Muscle of back (tissue), 11 donors: ENCODE results near the gene ANGPTL8. TPM values are rescaled to one million over a fixed set of nuclear protein-coding genes. Genes with fewer than 3 reads are reported as not detected.

ENCODE experiments used
- DNase-seq, 3 donors: peaks; one replicate each; pipeline versions ENCODE4 v3.0.0 to v3.0.0-alpha.2; 2013
- polyA plus RNA-seq, 10 donors: library from polyadenylated mRNA; unstranded; fragments of 120-200 nt; gene quantifications; one replicate each; pipeline ENCODE4 v1.2.1, GENCODE V29; 2013; ENCODE audit not compliant: insufficient read length in 10 of 10

The ANGPTL8 gene
- polyA plus RNA-seq, 10 donors: 0.36 to 0.96 (median 0.53) TPM; not detected in 2

GRCh38 chr19:11291415-11291814 lies 52.0 kb downstream of the ANGPTL8 start:
- DNase-seq: no peak

Other genes with a start within 250 kb of the ANGPTL8 start
- 10 to 100 TPM; 15.3 to 39.5 (median 20.0) TPM for gene LDLR, start 150.2 kb upstream of the ANGPTL8 start, polyA plus RNA-seq
- gene SPC24, start 83.8 kb upstream of the ANGPTL8 start, polyA plus RNA-seq: 10 to 100 TPM in 8 of 10 donors, 1 to 10 TPM in 2; 6.9 to 19.2 (median 11.4) TPM
- gene KANK2, start 42.1 kb upstream of the ANGPTL8 start, polyA plus RNA-seq: 100 to 1,000 TPM in 9 of 10 donors, 10 to 100 TPM in 1; 99.0 to 131 (median 106) TPM
- gene DOCK6, start 22.9 kb downstream of the ANGPTL8 start, polyA plus RNA-seq: 10 to 100 TPM; 26.3 to 67.9 (median 36.2) TPM
- under 1 TPM in 1 of 10 donors, not detected in 9; 0.22 TPM for gene TSPAN16, start 56.5 kb downstream of the ANGPTL8 start, polyA plus RNA-seq
- gene RAB3D, start 100.0 kb downstream of the ANGPTL8 start, polyA plus RNA-seq: 10 to 100 TPM in 2 of 10 donors, 1 to 10 TPM in 8; 5.2 to 12.5 (median 6.2) TPM
- gene TMEM205, start 106.6 kb downstream of the ANGPTL8 start, polyA plus RNA-seq: 10 to 100 TPM; 35.7 to 44.1 (median 39.9) TPM
- gene CCDC159, start 106.9 kb downstream of the ANGPTL8 start, polyA plus RNA-seq: 10 to 100 TPM in 4 of 10 donors, 1 to 10 TPM in 6; 4.9 to 13.4 (median 9.0) TPM
- gene PLPPR2, start 115.8 kb downstream of the ANGPTL8 start, polyA plus RNA-seq: 10 to 100 TPM in 9 of 10 donors, 1 to 10 TPM in 1; 9.4 to 15.6 (median 12.6) TPM
- gene SWSAP1, start 135.0 kb downstream of the ANGPTL8 start, polyA plus RNA-seq: 1 to 10 TPM in 7 of 10 donors, under 1 TPM in 3; 0.85 to 2.1 (median 1.4) TPM
- gene EPOR, start 144.7 kb downstream of the ANGPTL8 start, polyA plus RNA-seq: 1 to 10 TPM; 2.6 to 3.9 (median 3.1) TPM
- gene RGL3, start 179.7 kb downstream of the ANGPTL8 start, polyA plus RNA-seq: 1 to 10 TPM in 1 of 10 donors, under 1 TPM in 9; 0.32 to 1.7 (median 0.62) TPM
- under 1 TPM in 9 of 10 donors, not detected in 1; 0.16 to 0.46 (median 0.26) TPM for gene ODAD3, start 195.5 kb downstream of the ANGPTL8 start, polyA plus RNA-seq
- gene PRKCSH, start 196.0 kb downstream of the ANGPTL8 start, polyA plus RNA-seq: 100 to 1,000 TPM; 136 to 229 (median 180) TPM
- gene ELAVL3, start 241.4 kb downstream of the ANGPTL8 start, polyA plus RNA-seq: under 1 TPM in 4 of 10 donors, not detected in 6; 0.07 to 0.34 (median 0.22) TPM